Fibroblast of lung (primary cell): Measurements from ENCODE around the gene MIOS.

ENCODE experiments used
- EZH2 ChIP-seq: IDR thresholded peaks from 2 replicates; pipeline ENCODE4 v1.5.1; 2012; ENCODE audit warnings: low read length, control low read depth, mild to moderate bottlenecking; ENCODE audit errors: missing control alignments
- TF ChIP-seq, protein P1 (sequence below), 2 donors: IDR thresholded peaks in 1 of 2; conservative IDR thresholded peaks in 1 of 2; 1 replicate in 1 of 2; 2 replicates in 1 of 2; pipeline ENCODE4 v1.5.1; 2011 to 2012; ENCODE audit warnings: low read length in 2 of 2, control low read depth in 1 of 2, inconsistent platforms in 1 of 2, low read depth in 1 of 2, mild to moderate bottlenecking in 1 of 2

DNA sequence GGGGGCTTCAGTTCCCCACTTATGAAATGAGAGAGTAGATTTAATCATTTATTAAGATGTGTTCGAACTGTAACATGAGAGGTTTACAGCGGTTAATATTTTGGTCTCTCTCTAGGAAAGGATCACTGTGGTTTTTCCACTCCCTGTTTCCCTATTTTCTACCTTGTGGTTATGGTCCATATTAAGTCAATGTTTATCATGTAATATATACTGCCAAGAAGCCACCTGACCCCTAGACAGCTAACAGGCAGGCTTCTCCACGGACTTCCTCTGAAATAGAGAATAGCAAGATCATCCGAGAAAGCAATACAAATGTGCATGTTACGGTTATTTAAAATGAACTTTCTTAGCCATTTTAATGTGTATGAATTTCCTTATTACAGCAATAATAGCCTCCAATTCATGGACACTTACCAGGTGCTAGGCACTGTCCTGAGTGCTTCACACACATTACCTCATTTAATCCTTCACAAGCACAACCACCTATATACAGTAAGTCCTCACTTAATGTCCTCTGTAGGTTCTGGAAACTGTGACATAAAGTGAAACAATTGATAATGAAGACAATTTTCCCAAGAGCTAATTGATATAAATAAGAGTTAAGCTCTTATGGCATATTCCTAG is 30.2 kb upstream of the MIOS start:
- TF ChIP-seq EZH2 = no peak
- TF ChIP-seq, protein P1, sequence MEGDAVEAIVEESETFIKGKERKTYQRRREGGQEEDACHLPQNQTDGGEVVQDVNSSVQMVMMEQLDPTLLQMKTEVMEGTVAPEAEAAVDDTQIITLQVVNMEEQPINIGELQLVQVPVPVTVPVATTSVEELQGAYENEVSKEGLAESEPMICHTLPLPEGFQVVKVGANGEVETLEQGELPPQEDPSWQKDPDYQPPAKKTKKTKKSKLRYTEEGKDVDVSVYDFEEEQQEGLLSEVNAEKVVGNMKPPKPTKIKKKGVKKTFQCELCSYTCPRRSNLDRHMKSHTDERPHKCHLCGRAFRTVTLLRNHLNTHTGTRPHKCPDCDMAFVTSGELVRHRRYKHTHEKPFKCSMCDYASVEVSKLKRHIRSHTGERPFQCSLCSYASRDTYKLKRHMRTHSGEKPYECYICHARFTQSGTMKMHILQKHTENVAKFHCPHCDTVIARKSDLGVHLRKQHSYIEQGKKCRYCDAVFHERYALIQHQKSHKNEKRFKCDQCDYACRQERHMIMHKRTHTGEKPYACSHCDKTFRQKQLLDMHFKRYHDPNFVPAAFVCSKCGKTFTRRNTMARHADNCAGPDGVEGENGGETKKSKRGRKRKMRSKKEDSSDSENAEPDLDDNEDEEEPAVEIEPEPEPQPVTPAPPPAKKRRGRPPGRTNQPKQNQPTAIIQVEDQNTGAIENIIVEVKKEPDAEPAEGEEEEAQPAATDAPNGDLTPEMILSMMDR (conservative IDR thresholded peaks at IDR 0.05 in 1 of 2, IDR thresholded peaks at IDR 0.05 in 1 of 2; ENCODE audit: low read depth in 1 of 2, low read length in 2 of 2) = no peak
